Prostate gland (tissue), 2 donors: Measurements from ENCODE around the gene PRAF2. TPM values are rescaled to one million over a fixed set of nuclear protein-coding genes. Genes with fewer than 3 reads are reported as not detected.
A peak's percentile ranks its signal among the peaks of the same experiment; 100 is the strongest.

Experiments
- DNase-seq: peaks from one replicate; pipeline ENCODE4 v3.0.0-alpha.2; 2019; ENCODE audit warnings: low spot score
- H3K27ac ChIP-seq, 2 donors: fragments of 200-600 bp; sonication (generic); 2 replicates each; pipeline ENCODE4 v1.5.1; 2017 to 2019
- H3K27me3 ChIP-seq: fragments of 200-600 bp; sonication (generic); replicated peaks from 2 replicates; pipeline ENCODE4 v1.5.1; 2019; ENCODE audit not compliant: insufficient read depth
- H3K36me3 ChIP-seq, 2 donors: fragments of 200-600 bp; sonication (generic); 1 replicate in 1 of 2; 2 replicates in 1 of 2; pipeline versions ENCODE4 v1.5.1 to v1.8.1; 2017 to 2019
- H3K4me1 ChIP-seq: fragments of 200-600 bp; sonication (generic); replicated peaks from 2 replicates; pipeline ENCODE4 v1.5.1; 2019
- H3K4me3 ChIP-seq, 2 donors: fragments of 200-600 bp; sonication (generic); 2 replicates each; pipeline ENCODE4 v1.5.1; 2017 to 2019
- H3K9me3 ChIP-seq: fragments of 200-600 bp; sonication (generic); 2 replicates; pipeline ENCODE4 v1.5.1; 2017
- CTCF ChIP-seq, 4 experiments: fragments of 200-600 bp in 2 of 4; fragments of 450-650 bp in 2 of 4; sonication (generic) in 2 of 4; IDR thresholded peaks; 1 replicate in 3 of 4; 2 replicates in 1 of 4; pipeline ENCODE4 v1.5.1; 2016 to 2019; ENCODE audit warnings: antibody characterized with exemption in 4 of 4, mild to moderate bottlenecking in 2 of 4, moderate library complexity in 2 of 4
- POLR2A ChIP-seq: fragments of 450-650 bp; IDR thresholded peaks from one replicate; pipeline ENCODE4 v1.6.1; 2016; ENCODE audit warnings: antibody characterized with exemption, mild to moderate bottlenecking
- POLR2AphosphoS5 ChIP-seq: sonication (generic); formaldehyde crosslinking; IDR thresholded peaks from one replicate; pipeline ENCODE4 v1.6.1; 2017; ENCODE audit warnings: antibody characterized with exemption
- WGBS: methylation state at CpG from one replicate; pipeline ENCODE4 v1.1.5; 2018; 5-methylcytosine and 5-hydroxymethylcytosine counted together
- intact Hi-C: fragments of 100-400 bp; cut with DNase I; formaldehyde crosslinking; loops from one replicate; pipeline ENCODE4 v1.14.2; 2022
- total RNA-seq, 2 donors: library from RNA; depleted of rRNA; stranded (reverse); fragments of >200 nt; gene quantifications; one replicate each; pipeline ENCODE4 v1.1.0, GENCODE V29; 2016

Gene PRAF2
- total RNA-seq, 2 donors from 2014 or later = 13.9 to 42.9 TPM

- peak overlapping the region; percentile 34 to 37 for H3K4me3 ChIP-seq
- no peaks in the 10 kb centered on the region for H3K9me3 ChIP-seq
- WGBS = 28% methylated on average over 7 of the region's 10 CpGs
- H3K4me1 ChIP-seq = no peaks in the 10 kb centered on the region
- H3K27ac ChIP-seq = peak overlapping the region; percentile 80 to 84
- peak; percentile 27 for DNase-seq
- no peaks in the 10 kb centered on the region for H3K27me3 ChIP-seq
- no peak for TF ChIP-seq POLR2A
- TF ChIP-seq CTCF (IDR thresholded peaks at IDR 0.05) = no peak
- TF ChIP-seq POLR2AphosphoS5 = no peak
- H3K36me3 ChIP-seq = no peaks in the 10 kb centered on the region
- intact Hi-C loops = no loop called here
Measured at GRCh38 chrX:49059681-49060085, 14.1 kb downstream of the PRAF2 start.

GRCh38 chrX:49059201-49059600 is 14.6 kb downstream of the PRAF2 start:
- no peaks in the 10 kb centered on the region for H3K36me3 ChIP-seq
- no peak for DNase-seq
- TF ChIP-seq POLR2A (no peak), POLR2AphosphoS5 (no peak), CTCF (IDR thresholded peaks at IDR 0.05) (no peak)
- peak overlapping the region; percentile 34 to 37 for H3K4me3 ChIP-seq
- no peaks in the 10 kb centered on the region for H3K27me3 ChIP-seq
- intact Hi-C loops = no loop called here
- no peaks in the 10 kb centered on the region for H3K9me3 ChIP-seq
- no peaks in the 10 kb centered on the region for H3K4me1 ChIP-seq
- WGBS = 35% methylated on average over 6 of the region's 6 CpGs
- peak overlapping the region; percentile 80 to 84 for H3K27ac ChIP-seq

- Histone ChIP-seq H3K4me1 (no peaks in the 10 kb centered on the region), H3K27me3 (no peaks in the 10 kb centered on the region), H3K36me3 (no peaks in the 10 kb centered on the region), H3K4me3 (peak within 1 kb of the TSS; percentile 34 to 37), H3K9me3 (no peaks in the 10 kb centered on the region), H3K27ac (peak within 1 kb of the TSS; percentile 80 to 84)
- TF ChIP-seq POLR2A (peak; percentile 60), POLR2AphosphoS5 (peak; percentile 38), CTCF (IDR thresholded peaks at IDR 0.05) (no peak)
- DNase-seq = peak; percentile 45
- intact Hi-C loops = no loop called here
- WGBS = no CpG with 5 or more reads among the region's 5 CpGs
Measured at GRCh38 chrX:49058794-49059193, 15.0 kb downstream of the PRAF2 start, which contains the start of gene CCDC120. TSS of gene CCDC120 (plus strand) at chrX:49058999. CDS start at chrX:49062042, 3,043 bp downstream.

- Histone ChIP-seq H3K9me3 (no peaks in the 10 kb centered on the region), H3K27ac (peak overlapping the region; percentile 82 to 88), H3K4me3 (peak overlapping the region; percentile 55 to 56), H3K27me3 (no peaks in the 10 kb centered on the region), H3K36me3 (no peaks in the 10 kb centered on the region), H3K4me1 (no peaks in the 10 kb centered on the region)
- intact Hi-C loops = no loop called here
- TF ChIP-seq CTCF (IDR thresholded peaks at IDR 0.05) (no peak), POLR2A (no peak), POLR2AphosphoS5 (no peak)
- WGBS = 86% methylated on average over 5 of the region's 5 CpGs
- no peak for DNase-seq
Measured at GRCh38 chrX:49054073-49054762, 19.6 kb downstream of the PRAF2 start.
